GM12801 (cell line): Measurements from ENCODE around the gene CNTN5.

ENCODE experiments used
- TF ChIP-seq, protein P1 (sequence below): IDR thresholded peaks from one replicate; pipeline ENCODE4 v1.5.1; 2011; ENCODE audit warnings: control low read depth; ENCODE audit not compliant: insufficient read length; ENCODE audit errors: extremely low read depth

The CNTN5 gene

DNA sequence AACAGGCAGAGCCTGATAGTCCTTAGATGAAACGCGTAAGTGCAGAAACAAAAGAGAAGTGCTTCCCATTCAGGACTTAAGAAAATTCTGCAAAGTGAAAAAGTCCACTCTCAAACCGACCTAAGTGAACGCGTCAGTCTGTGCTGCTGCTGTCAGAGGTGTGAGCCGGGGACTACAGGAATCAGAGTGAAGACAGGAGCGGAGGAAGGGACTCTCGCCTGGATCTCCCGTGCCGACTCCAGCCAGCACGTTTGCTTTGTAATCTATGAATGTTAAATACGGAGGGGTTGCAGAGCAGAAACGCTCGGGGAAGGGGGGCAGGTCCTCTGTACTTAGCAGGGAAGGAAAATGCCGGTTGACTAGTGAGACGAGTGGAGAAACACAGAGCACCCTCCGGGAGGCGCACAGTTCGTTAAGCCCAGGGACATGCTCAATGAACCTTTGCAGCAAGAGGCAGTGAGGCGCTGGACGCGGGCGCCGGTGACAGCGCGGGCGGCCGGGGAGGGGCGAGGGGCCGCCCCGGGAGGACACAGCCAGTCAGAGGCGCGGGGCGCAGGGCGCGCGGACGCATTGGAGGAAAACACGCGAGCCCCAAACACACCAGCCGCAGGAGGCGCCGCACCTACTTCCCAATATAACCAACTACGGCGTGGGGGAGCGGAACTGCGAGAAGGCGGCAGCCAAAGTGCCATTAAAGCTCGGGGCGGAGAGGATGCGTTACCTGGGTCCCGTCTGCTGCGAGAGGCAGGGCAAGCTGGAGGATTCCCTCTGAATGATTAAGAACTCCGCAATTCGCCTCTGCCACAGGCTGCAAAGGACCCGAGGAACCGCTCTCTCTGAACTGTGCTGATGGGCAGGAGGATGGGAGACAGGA, at the start of gene CNTN5:
Gene CNTN5, plus strand, starts transcription at position 598 of the 874 bp plus-strand sequence.
- TF ChIP-seq, protein P1, sequence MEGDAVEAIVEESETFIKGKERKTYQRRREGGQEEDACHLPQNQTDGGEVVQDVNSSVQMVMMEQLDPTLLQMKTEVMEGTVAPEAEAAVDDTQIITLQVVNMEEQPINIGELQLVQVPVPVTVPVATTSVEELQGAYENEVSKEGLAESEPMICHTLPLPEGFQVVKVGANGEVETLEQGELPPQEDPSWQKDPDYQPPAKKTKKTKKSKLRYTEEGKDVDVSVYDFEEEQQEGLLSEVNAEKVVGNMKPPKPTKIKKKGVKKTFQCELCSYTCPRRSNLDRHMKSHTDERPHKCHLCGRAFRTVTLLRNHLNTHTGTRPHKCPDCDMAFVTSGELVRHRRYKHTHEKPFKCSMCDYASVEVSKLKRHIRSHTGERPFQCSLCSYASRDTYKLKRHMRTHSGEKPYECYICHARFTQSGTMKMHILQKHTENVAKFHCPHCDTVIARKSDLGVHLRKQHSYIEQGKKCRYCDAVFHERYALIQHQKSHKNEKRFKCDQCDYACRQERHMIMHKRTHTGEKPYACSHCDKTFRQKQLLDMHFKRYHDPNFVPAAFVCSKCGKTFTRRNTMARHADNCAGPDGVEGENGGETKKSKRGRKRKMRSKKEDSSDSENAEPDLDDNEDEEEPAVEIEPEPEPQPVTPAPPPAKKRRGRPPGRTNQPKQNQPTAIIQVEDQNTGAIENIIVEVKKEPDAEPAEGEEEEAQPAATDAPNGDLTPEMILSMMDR = no peak

DNA sequence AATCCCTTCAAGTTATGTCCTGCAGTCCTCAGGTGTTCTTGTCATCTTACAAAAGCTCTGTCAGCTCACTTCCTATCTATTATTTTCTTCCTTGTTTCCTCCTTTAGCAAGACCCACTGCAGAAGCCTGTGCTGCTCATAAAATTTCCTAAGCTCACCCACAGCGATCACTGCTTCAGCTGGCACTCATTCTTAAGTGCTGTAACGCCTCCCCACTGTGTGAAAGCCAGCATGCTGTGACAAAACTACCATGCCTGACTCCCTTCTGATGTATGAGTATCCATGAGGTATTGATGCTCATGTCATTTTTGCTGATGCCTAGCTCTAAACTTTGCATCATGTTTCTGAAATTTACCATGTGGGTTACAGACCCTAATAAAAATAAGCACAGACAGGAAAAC, 41.5 kb upstream of the CNTN5 start:
- TF ChIP-seq, protein P1 = no peak

DNA sequence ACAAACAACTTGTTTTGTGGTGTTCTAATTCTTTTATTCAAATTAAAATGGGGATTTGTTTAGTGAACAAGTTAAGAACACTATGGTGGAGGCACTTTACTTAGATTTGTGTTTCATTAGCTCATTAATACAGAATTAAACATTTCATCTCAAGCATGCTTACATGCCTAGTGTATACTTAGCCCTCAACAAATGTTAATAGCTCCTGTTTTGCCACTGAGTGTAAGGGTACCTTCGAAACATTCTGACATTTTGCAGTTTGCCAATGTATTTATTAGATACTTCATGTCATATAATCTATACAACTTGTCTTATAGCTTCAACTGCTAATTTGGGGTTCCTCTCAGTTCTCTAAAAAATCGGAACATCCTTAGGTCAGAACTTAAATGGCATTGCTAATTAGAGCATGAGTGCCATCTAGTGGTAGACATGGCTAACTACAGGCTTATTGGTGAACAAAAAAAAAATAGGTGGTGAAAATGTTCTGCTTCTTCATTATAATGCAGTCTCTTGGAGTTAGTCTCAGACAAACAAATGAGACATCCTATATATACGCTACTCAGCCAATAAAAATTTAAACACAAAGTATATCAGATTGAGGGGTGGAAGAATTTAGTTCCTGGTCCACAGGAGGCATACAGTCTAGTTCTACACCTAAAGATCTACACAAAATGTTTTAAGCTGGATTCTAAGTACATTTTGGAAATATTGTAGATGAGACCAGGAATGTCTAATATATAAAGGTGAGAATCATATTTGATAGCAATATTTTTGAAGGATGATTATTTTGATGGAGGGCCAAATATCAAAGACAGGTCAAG, 4.9 kb upstream of the CNTN5 start:
- TF ChIP-seq, protein P1 = peak; percentile 15

DNA sequence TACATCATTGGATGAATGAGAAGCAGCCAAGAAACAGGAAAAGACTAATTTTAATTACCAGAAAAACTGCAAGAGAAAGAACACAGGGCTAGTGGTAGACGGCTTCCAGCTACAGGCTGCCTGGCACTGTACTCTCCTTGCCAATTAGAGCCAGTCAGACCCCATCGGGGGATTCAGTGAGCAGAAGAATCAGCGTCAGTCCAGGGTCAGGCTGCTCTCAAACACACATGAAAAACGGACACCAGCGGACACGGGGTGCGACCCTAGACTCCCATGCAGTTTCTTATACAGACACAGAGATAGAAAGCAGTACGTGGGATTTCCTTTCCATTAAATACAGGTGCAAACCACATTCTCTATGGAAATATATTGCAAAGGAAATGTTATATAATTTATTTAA, 1.1 kb upstream of the CNTN5 start:
- TF ChIP-seq, protein P1 = no peak

DNA sequence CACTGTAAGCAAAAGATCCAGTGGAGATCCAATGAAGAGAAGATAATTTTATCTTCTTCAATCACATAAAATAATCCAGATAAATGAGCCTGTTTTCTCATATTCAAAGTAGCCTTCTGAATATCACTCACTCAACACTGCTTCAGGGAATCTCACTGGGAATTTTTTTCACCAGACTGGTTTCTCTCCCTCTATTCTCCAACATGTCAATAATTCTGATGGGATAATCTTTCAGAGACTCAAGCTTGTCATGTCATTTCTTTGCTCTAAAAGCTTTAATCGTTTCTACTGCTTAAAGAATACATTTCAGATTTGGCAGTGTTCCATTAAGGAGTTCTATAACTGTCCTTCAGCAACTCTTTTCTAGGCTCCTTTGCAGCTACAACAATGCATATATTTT, 16.3 kb downstream of the CNTN5 start:
- TF ChIP-seq, protein P1 = no peak

DNA sequence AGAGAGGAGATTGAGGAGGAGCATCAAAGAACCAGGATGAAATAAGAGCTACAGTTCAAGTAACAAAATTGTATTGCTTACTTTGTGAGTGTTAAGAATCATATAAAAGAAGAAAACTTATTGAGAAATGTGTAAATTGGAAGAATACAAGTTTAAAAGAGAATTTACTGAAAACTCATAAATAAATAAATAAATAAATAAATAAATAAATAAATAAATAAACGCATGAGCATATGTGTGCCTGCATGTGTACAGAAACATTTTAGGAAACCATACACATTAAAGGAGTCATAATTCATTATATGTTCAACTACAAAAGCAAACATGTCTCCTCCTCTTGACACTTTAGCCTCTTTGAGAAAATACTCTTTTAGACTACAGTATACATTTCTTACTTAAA, 42.6 kb downstream of the CNTN5 start:
- TF ChIP-seq, protein P1 = no peak

DNA sequence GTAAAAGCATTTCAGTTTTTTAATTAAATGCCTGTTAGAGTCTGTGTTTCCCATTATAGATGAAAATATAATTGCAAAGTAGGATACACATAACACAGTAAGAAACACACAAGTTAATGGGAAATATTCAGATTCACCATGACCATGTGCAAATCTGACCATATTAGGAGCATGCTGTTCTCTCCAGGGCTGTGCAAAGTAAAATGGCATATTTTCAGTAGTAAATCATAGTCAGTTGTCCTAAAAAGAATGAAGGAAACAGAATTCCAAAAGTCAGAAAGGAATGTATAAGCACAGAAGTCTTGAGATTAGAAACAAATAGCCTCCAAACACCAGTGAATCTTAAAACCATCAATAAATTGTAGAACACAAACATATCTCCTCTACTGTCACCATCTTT, 44.4 kb downstream of the CNTN5 start:
- TF ChIP-seq, protein P1 = no peak
